EH (cell line): ENCODE results near the gene TMEM60.

ENCODE experiments used
- DNase-seq: peaks from one replicate; pipeline ENCODE4 v3.0.0-alpha.2; 2015; ENCODE audit warnings: low read depth

Gene TMEM60

DNA sequence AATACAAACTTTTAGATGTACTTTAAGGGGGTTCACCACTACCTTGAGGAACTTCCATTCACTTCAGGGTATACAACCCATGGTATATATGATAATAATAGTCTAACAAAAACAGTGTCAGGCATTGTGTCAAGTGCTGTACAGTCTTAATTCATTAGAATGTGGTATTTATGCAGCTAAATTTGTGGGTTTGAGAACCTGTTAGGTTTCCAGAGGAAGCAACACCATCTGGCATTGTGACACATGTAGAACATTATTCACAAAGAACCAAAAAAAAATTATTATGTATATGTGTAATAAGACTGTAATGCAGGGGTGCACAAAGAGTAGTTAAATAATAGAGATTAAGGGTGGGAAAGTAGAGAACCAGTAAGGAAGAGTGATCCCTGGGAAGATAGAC is 26.3 kb downstream of the TMEM60 start:
- peak; percentile 27 for DNase-seq

DNA sequence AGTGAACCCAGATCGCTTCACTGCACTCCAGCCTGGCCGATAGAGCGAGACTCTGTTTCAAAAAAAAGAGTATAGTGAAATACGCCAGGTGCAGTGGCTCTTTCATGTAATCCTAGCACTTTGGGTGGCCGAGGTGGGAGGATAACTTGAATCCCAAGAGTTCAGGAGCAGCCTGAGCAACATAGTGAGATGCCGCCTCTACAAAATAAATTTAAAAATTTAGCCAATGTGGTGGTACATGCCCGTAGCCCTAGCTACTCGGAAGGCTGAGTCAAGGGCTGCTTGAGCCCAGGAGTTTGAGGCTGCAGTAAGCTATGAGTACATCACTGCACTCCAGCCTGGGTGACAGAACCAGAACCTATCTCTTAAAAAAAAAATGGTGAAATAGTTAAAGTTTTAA is 27.9 kb downstream of the TMEM60 start:
- DNase-seq = no peak

DNA sequence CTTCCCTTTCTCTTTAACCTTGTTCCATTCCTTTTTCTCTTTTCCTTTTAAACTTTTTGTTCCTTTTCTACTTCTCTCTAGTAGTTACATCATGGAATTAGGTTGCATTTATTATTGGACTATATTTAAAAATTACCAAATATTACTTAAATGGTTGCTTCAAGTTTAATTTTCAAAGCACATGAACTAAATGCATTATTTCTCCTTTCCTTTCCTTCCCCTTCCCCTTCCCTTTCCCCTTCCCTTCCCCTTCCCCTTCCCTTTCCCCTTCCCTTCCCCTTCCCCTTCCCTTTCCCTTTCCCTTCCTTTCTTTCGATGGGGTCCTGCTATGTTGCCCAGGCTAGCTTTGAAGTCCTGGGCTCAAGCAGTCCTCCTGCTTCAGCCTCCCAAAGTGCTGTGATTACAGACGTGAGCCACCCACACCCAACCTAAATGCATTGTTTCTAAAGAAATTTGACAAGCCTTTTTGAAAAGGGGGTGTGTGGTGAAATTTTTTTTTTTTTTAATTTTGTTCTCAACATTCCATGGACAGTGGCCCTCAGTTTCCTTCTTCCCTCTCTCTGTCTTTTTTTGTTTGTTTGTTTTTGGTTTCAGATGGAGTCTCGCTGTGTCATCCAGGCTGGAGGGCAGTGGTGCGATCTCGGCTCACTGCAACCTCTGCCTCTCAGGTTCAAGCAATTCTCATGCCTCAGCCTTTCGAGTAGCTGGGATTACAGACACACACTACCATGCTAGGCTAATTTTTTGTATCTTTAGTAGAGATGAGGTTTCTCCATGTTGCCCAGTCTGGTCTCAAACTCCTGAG is 31.2 kb downstream of the TMEM60 start:
- DNase-seq = no peak

DNA sequence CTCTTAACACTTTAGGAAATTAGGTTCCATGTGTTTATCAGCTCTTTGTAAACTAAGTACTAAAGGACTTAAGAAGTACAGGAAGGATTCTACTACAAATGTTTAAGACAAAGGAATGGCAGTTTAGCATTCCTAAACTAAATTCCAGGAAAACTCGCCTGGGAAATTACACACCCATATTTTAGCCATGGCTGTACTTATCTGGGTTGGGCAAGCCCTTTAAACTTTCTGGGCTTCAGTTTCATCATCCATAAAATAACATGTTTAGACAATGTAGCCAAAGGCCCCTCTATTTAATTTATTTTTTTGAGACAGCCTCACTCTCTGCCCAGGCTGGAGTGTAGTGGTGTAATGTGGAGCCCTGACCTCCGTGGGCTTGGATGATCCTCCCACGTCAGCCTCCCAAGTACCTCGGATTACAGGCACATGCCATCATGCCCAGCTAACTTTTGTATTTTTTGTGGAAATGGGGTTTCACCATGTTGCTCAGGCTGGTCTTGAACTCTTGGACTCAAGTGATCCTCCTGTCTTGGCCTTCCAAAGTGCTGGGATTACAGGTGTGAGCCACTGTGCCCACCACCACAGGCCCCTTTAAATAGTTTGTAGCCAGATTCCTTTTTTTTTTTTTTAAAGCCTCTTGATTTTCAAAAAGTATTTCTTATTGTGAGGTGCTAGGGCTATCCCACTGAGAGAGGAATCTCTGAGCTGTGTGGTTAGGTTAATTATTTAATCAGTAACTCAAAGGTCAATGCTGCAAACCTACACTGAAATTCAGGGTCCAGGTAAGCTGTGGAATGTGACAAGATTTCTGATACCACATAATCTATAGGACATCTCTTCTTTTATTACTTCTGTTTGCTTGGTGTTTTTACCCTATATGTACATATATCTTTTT is 32.1 kb downstream of the TMEM60 start:
- DNase-seq = peak; percentile 74

DNA sequence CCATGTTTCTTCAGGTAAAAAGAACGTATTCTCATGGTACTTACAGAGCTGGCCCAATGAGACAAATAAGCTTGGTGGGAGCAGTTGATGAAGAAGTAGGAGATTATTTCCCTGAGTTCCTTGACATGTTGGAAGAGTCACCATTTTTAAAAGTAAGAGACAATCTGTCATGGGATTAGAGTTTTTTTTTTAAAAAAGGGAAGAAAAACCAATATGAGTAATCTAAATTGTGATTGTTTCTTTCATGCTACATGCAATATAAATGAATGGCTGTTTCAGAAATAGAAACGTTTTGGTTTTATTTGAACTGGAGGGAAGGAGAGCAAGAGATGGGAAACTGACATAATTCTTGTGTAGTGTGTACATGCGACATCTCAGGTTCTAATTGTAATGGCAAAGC is 32.8 kb downstream of the TMEM60 start:
- DNase-seq = no peak

DNA sequence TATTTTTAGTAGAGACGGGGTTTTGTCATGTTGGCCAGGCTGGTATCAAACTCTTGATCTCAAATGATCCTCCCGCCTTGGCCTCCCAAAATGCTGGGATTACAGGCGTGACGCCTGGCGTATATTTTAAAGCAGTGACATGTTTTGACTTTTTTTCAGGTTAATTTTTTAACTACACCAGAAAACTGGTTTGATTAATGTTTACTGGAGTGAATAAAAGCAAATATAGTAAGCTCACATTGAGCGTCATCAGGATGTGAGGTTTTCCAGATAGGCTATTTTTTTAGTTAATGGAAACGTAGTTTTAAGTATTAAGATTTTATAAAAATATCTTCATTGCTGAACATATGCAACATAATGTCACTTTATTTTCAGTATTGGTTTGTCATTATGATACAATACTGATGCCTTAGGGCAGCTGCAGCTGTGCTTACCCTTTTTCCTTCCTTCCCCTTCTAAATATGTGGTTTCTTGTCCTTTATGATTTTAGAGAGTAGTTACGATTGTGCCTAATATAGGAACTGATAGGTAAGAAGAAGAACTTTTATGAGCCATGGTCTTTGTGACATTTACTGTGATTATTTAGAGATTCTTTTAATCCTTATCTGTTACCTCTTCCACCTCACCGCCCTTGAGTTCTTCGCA is 37.3 kb downstream of the TMEM60 start:
- no peak for DNase-seq

DNA sequence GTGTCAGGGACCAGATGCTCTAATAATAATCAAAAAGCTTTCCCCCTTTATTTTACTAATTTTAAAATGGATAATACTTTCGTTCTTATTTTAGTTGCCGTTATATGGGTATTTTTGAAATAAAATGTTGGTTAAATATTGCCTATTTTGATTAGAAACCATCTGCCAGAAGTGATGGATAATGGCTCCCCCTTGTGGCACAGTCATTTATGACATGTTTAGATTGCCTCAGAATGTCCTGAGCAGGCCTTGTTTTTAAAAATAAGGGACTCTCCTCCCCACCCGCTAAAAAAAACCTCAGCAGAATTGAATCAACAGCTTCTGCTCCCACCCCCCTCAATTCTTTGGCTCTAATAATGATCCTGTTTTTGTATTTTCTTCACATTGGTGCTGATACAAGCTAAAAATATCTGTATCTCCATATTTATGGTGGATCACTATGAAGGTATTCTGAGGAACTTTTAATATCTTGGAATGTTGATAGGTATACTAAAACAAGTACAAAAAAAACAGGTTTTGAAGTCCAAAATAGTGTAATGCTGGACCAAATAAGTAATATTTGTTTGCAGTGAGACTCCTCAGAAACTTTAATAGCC is 38.8 kb downstream of the TMEM60 start:
- peak; percentile 73 for DNase-seq

DNA sequence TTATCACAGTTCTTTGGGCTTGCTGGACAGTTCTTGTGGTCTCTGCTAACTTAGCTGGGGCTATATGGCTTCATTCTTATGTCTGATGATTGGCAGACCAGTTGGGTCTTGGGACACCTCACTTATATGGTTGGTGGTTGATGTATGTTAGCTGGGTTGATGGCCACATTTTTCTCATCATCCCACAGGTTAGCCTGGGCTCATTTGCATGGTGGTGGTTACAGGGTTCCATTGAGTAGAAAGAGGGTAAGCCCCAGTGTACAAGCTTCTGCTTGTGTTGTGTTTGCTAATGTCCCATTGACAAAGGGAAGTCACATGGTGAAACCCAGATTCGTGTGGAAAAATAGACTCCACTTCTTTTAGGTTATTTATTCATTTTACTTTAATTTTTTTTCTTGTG is 40.6 kb downstream of the TMEM60 start:
- DNase-seq = no peak

DNA sequence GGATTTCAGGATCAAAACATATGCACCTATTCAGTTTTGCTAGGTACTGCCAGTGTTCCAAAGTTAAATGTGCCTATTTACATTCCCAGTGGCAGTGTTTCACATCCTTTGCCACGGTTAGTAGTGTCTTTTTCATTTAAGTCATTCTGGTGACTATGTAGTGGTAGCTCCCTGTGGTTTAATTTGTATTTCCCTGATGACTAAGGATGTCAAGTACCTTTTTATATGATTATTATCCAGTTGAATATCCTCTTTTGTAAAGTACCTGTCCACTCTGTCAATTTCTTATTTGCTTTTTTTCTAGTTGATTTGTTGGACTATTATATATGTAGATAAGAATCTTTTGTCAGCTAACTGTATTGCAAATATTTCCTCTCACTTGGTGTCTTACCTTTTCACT is 45.1 kb downstream of the TMEM60 start:
- no peak for DNase-seq

DNA sequence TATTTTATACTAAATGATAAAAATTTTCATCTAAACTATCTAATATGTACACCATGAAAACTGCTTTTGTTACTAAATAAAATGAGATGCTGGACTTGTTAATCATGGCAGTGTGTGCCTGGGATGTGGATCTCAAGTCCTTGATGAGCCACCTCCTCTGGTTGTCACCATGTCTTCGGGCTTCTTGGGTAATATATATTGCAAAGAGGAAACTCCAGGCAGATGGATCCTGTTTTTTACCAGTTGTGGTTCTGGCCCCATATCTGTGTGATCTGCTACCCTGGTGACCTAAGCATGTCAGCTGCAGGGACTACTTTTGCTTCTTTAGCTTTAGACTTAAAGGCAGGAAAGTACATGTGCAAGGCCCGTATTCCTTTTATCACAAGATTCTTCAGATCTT is 46.2 kb downstream of the TMEM60 start:
- DNase-seq = no peak

DNA sequence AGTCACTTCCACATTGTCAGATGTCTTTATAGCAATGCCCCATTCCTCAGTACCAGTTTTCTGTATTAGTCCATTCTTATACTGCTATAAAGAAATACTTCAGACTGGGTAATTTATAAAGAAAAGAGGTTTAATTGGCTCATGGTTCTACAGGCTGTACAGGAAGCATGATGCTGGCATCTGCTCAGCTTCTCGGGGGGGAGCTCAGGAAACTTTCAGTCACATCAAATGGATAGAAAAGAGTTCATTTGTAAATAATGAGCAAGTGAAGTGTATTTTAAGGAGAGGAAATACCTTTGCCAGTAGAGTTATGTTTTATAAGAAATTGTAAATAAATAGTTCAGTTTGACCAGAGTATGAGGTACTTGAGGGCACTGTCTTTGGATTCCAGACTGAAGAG is 50.5 kb downstream of the TMEM60 start:
- no peak for DNase-seq

DNA sequence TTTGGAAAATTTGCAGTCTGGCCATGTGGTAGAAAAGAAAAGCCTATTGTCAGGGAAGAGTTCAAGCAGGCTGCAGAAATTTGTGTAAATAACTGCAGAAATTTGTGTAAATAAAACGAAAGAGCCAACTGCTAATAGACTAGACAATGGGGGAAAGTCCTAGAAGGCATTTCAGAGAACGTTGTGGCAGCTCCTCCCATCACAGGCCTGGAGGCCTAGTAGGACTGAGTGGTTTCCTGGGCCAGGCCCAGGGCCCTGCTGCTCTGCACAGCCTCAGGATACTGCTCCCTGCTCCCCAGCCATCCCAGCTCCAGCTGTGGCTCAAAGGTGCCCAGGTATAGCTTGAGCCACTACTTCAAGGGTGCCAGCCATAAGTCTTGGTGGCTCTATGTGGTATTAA is 51.1 kb downstream of the TMEM60 start:
- no peak for DNase-seq

DNA sequence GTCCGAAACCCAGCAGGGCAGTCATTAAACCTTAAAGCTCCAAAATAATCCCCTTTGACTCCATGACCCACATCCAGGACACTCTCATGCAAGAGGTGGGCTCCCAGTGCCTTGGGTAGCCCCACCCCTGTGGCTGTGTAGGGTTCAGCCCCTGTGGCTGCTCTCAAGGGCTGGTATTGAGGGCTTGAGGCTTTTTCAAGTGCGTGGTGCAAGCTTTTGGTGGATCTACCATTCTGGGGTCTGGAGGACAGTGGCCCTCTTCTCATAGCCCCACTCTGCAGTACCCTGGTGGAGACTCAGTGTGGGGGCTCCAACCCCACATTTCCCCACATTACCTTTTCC is 51.4 kb downstream of the TMEM60 start:
- no peak for DNase-seq

DNA sequence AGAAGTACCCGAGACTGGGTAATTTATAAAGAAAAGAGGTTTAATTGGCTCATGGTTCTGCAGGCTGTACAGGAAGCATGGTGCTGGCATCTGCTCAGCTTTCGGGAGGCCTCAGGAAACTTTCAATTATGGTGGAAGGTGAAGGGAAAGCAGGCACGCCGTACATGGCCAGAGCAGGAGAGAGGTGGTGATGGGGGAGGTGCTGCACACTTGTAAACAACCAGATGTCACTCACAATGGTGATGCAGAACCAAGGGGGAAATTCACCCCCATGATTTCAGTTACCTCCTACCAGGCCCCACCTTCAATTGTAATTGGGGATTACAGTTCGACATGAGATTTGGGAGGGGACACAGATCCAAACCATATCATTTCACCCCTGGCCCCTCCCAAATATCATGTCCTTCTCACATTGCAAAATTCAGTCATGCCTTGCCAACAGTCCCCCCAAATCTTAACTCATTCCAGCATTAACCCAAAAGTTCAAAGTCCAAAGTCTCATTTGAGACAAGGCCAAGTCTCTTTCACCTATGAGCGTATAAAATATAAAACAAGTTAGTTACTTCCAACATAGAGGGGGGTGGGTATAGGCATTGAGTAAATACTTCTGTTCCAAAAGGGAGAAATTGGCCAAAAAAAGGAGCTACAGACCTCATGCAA is 51.9 kb downstream of the TMEM60 start:
- DNase-seq = no peak

DNA sequence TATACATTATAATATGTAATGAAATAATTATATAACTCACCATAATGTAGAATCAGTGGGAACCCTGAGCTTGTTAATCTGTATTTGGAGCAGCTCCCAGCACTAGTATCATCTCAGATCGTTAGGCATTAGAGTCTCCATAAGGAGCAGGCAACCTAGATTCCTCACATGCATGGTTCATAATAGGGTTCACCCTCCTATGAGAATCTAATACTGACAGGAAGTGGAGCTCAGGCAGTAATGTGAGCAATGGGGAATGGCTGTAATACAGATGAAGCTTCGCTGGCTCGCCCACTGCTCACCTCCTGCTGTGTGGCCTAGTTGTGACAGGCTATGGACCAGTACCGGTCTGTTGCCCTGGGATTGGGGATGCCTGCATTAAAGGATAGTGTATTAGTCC is 52.5 kb downstream of the TMEM60 start:
- DNase-seq = no peak
